GM19324 (cell line): ENCODE data around the gene PNMT.

Experiments used
- ATAC-seq: cut with Tn5 transposase; IDR thresholded peaks from one replicate; pipeline ENCODE4 v1.9.1; 2021; ENCODE audit warnings: mild to moderate bottlenecking, moderate library complexity; ENCODE audit not compliant: unreplicated experiment, low FRiP score

Gene PNMT

DNA sequence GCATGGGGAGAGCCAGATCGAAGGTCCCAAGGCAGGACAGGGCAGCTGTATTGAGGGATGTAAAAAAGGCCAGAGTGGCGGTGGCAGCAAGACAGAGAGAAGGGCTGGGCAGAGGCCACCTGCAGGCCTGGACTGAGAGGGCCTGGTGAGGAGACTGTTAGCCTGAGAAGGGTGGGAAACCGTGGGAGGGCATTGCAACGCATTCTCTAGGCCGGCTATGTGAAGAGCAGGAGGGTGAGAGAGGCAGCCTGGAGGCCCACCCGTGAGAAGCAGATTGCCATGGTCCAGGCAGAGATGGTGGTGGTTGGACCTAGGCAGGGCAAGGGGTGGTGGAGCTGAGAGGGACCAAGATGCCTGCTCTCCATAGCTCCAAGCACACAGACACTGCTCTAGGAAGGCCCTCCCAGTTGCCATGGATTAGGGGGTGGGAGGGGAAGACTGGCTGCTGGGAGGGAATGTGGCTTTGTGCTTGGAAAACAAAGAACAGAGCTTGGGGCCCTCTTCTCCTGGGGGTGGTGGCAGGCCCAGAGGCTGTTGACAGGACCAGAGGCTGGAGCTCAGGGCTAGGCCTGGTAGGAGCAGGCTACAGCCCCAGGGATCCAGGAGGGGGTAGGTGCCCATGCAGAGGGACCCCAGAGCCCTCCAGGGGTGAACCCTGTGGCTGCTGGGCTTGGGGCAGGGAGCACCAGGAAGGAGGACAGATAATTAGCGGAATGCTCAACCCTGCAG, 15.5 kb upstream of the PNMT start:
- ATAC-seq: no peak

DNA sequence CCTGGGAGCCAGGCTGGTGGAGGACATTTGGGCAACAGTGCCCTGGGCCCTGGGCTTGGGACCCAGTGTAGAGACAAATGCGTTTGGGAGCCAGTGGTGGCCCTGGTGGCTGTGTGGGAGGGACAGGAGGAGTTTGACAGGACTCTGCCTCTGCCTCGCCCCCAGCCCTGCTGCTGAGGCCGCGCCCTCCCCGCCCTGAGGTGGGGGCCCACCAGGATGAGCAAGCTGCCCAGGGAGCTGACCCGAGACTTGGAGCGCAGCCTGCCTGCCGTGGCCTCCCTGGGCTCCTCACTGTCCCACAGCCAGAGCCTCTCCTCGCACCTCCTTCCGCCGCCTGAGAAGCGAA, 15.0 kb upstream of the PNMT start:
- ATAC-seq: no peak

DNA sequence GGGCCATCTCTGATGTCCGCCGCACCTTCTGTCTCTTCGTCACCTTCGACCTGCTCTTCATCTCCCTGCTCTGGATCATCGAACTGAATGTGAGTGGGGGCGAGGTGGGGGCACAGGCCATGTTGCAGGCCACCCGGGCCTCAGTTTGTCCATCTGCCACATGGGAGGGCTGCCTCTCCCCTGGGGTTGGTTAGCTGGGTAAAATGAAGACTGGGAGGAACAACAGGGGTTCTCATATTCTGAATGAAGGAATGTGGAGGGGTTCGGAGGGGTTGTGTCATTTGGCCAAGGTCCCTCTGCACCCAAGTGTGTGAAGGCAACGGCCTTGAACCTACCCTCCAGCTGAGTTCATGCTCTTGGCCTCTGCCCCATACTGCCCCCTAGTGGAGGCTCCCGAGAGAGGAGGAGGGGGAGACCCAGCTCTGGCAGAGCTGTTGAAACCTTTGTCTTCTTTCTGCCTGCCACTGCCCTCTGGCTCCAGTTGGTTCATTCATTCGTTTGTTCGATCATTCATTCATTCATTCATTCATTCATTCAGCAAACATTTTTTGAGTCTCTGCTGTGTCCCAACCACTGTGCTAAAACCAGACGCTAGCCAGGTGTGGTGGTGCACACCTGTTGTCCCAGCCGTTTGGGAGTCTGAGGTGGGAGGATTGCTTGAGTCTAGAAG, 14.5 kb upstream of the PNMT start:
- no peak for ATAC-seq

DNA sequence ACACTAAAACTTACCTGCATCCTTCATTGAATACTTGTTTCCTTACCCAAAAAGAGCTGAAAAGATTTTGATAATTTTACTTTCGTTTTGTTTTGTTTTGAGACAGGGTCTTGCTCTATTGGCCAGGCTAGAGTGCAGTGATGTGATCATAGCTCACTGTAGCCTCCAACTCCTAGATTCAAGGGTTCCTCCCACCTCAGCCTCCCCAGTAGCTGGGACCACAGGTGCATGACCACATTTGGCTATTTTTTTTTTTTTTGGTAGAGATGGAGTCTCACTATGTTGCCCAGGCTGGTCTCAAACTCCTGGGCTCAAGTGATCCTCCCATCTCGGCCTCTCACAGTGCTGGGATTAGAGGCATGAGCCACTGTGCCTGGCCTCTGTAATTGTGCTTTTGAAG, 13.1 kb upstream of the PNMT start:
- ATAC-seq: no peak

DNA sequence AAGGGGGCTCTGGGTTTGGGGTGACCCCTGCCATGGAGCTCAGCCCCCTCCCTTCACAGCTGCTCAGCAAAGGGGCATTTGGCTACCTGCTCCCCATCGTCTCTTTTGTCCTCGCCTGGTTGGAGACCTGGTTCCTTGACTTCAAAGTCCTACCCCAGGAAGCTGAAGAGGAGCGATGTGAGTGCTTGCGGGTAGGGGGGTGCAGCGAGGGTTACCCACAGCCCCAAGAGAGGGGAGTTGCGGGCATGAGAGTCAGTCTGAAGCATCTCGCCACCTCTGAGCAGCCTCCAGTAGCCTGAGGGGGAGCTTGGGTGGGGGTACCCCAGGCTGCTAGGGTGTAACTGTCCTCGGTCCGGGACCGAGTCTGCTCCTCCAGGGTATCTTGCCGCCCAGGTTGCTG, 9.9 kb upstream of the PNMT start:
- no peak for ATAC-seq

DNA sequence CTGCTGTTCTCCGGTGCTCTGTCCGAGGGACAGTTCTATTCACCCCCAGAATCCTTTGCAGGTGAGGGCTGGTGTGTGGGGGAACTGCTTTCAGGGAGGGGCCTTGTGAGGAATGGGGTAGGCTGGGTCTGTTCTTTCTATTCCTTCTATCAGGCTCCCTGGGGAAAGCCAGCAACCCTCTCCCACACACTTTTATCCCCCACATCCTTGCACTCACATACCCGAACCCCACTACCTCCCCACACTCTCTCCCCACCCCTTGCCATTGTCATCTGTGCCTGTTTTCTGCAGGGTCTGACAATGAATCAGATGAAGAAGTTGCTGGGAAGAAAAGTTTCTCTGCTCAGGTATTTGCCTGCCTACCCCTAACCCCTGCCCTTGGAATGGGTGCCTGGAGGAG, 9.5 kb upstream of the PNMT start:
- no peak for ATAC-seq

DNA sequence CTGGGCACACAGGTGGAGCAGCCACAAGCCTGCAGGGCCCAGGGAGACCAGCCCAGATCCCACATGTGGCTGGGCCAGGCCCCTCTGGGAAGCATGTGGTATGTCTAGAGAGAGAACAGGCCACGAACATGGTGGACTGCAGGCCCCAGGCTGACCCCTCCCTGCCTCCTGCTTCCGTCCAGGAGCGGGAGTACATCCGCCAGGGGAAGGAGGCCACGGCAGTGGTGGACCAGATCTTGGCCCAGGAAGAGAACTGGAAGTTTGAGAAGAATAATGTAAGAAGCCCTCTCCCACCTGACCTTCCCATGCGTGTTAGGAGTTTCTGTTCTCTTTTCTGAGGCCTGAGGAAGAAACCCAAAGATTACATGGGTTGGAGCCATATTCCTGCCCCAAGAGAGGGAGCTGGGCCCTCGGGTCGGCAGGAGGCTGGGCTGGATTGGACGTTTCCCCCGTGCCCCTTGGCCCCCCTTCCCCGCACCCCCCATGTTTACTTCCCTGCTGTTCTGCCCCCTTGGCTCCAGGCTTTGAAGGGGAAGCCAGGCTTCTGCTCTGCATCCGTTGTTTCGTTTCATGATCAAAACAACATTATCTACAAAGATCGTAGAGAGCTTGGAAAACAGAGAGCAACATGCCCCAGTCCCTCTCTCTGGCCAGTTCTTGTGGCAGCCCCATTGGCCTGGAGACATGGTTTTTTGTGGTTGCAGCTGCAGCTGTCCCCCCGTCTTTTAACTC, 8.8 kb upstream of the PNMT start:
- ATAC-seq: no peak

DNA sequence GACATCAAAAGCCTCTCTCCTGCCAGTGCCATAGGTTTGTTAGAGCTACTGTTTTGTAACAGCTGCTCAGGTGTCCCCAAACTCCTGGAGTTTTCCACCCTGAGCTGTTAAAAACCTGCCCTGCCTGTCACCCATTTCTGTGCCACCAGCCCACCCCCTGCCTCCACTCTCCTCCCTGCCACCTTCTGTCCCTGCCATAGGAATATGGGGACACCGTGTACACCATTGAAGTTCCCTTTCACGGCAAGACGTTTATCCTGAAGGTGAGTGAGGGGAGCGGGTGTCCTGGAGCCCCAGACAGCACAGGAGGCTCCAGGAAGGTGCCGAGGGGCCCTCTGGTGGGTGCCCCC, 8.3 kb upstream of the PNMT start:
- no peak for ATAC-seq

DNA sequence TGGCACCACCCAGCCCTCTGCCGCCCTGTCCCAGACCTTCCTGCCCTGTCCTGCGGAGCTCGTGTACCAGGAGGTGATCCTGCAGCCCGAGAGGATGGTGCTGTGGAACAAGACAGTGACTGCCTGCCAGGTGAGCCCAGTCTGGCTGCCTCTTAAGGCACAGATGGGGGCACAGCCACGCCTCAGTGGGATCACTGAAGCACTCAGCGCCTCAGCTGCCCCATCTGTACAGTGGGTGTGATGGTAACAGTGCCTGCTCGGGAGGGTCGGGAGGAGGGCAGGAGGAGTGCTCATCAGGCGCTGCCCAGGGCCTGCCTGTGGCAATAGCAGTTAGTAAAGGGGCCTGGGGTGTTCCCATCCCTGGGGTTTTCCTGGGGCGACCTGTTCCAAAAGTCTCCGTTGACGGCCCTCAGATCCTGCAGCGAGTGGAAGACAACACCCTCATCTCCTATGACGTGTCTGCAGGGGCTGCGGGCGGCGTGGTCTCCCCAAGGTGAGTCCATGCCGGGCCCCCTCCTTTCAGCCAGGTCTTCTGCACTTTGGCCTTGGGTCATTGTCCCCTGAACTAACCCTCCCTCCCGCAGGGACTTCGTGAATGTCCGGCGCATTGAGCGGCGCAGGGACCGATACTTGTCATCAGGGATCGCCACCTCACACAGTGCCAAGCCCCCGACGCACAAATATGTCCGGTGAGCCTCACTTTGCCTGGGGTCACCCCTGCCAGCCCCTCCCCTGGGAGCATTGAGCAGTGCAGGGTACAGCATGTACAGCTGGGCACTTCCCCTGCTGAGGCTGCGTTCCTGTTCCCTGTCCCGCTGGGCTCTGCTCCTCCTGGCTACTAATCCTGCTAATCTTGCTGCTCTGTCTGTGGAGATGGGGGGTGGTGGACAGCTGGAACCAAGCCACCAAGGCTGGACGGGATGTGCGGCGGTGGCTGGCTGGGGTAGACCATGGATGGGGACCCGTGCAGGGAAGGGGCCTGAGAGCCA, 7.6 kb upstream of the PNMT start:
- ATAC-seq: no peak

DNA sequence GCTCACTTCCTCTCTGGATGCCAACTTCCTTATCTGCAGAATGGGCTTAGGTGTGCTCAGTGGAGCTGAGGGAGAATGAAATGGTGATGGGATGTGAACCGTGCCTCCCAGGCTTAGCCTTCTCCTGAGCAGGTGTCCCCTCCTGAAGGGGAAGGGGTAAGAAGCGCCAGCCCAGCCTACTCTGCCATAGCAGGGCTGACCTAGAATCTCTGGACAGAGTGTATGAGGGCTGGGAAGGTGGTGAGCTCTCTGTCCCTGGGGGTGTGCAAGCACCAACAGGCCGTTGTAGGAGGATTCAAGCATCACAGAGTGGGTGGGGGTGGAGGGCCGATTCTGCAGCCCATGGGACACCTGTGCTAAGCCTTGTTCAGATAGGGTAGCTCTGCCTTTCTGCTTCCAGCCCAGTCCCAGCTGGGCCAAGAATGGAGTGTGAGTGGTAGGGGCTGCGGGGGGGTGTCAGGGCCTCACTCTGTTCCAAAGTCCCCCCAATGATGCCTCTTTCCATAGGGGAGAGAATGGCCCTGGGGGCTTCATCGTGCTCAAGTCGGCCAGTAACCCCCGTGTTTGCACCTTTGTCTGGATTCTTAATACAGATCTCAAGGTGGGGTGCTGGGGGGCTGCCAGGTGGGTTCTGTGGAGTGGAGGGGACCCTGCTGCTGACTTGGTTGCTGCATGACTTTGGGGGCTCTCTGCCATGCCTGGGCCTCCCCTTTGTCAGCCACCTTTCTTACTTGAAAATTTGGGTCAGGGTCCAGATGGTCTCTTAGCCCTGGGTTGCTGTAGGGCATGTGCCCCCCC, 6.3 kb upstream of the PNMT start:
- ATAC-seq: no peak

DNA sequence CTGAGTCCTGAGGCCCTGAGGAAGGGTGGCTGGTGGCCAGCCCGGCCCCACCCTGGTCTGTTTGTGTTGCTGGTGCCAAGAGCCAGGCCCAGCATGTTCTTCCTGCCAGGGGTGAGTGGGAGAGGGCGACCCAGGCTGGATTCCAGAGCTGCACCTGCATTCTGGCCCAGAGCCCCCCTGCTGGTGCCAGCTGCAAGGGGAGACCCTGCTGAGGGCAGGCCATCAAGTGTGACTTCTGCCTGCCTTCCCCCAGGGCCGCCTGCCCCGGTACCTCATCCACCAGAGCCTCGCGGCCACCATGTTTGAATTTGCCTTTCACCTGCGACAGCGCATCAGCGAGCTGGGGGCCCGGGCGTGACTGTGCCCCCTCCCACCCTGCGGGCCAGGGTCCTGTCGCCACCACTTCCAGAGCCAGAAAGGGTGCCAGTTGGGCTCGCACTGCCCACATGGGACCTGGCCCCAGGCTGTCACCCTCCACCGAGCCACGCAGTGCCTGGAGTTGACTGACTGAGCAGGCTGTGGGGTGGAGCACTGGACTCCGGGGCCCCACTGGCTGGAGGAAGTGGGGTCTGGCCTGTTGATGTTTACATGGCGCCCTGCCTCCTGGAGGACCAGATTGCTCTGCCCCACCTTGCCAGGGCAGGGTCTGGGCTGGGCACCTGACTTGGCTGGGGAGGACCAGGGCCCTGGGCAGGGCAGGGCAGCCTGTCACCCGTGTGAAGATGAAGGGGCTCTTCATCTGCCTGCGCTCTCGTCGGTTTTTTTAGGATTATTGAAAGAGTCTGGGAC, 5.5 kb upstream of the PNMT start:
- no peak for ATAC-seq

DNA sequence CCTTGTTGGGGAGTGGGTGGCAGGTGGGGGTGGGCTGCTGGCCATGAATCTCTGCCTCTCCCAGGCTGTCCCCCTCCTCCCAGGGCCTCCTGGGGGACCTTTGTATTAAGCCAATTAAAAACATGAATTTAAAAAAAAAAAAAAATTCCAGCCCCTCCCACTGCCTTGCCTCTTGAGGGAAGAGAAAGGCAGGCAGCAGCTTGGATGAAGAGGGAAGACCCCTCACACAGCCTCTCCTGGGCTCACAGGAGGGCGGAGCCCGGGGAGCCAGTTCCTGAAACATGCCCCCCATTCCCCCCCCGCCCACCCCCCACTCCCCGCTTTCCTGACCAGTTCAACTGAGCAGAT, 4.9 kb upstream of the PNMT start:
- no peak for ATAC-seq

DNA sequence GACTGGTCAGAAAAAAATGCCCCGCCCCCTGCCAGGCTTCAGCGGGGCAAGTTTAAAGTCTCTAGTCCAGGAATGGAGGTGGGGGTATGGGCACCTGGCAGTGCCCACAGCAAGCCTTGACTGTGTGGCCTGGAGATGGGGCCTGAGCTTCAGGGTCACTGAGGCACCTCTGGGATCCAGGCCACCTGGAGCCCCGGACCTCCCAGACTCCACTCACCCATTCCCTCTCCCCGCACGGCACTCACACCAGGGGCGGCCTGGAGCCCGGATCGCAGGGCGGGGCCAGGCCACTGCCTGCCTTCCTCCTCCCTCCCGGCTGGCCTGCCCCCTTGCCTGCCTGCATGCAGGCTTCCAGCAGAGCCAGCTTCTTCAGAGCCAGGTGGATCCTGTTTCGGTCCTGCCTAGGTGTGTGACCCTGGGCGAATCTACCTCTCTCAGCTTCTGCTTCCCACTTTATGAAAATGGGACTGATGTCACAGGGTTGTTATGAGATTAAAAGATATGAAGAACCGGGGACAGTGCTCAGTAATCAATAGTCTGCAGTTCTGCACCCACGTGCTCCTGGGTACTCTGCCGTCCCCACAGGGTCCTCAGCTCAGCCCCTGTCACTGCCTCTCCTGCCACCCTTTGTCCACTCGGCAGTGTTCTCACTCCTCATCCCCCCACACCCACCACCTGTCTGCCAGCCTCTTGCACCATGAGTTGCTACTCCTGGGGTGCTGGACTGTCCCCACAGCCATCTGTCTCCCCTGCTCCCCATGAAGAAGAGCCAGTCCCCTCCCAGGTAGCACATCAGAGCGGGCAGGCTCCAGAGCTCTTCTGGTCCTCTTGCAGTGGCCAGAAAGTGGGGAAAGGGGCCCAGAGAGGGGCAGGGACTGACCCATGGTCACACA, 4.3 kb upstream of the PNMT start:
- ATAC-seq: no peak

DNA sequence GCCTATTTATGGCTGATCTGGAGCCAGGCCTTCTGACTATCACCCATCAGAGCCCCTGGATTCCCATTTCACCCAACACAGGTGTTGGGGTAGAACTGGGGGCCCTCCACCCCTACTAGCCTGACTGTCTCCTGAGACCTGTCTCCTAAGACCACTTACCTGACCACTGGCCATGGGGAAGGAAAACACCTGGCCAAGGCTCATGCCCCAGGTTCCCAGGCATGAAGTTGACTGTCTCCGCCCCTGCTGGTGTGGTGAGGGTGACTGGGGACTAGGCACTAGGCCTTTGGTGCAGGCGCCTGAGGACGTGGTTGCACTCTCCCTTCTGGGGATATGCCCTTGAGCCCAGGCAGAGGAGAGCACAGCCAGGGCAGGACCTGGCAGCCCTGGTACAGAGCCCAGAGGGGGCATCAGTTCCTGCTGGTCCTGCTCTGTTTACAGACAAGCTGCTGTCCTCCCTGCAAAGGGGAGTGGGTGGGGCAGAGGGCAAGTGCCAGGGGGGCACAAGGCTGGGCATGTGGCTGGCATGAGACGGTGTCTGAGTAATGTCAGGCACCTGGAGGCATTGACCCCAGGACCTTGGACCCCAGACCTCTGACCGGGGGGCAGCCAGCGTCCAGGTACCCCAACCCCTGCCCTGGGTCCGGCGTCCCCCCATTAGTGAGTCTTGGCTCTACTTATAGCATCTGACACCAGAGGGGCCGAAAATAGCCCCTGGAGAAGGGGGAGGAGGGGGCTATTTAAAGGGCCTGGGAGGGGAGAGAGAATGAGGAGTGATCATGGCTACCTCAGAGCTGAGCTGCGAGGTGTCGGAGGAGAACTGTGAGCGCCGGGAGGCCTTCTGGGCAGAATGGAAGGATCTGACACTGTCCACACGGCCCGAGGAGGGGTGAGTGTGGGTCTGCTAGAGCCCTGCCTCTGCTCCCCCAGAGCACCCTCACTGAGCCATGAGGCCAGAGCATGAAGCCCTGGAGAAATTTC, 3.4 kb upstream of the PNMT start, which contains the start of gene TCAP:
TCAP (plus strand) TSS at position 769 of the 981 bp plus-strand sequence; CDS start at position 780, 11 bp downstream.
- no peak for ATAC-seq

DNA sequence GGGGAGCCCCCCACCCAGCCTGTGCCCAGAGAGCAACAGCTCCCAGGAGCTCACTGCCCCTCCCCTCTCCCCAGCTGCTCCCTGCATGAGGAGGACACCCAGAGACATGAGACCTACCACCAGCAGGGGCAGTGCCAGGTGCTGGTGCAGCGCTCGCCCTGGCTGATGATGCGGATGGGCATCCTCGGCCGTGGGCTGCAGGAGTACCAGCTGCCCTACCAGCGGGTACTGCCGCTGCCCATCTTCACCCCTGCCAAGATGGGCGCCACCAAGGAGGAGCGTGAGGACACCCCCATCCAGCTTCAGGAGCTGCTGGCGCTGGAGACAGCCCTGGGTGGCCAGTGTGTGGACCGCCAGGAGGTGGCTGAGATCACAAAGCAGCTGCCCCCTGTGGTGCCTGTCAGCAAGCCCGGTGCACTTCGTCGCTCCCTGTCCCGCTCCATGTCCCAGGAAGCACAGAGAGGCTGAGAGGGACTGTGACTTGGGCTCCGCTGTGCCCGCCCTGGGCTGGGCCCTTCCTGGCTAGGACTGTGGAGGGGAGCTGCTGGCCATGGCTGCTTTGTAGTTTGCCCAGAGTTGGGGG, 2.5 kb upstream of the PNMT start:
- no peak for ATAC-seq

DNA sequence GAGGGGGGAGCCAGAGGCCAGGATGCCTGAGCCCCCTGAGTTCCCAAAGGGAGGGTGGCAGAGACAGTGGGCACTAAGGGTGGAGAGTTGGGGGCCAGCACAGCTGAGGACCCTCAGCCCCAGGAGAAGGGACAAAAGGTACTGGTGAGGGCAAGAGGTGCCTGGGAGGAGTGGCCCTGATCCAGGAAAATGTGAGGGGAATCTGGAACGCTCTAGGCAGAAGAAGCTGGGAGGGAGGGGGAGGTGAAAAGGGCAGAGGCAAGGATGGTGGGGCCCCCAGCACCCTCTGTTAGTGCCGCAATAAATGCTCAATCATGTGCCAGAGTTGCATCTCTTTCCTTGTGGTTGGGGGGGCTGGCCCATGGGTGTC, 2.0 kb upstream of the PNMT start:
- no peak for ATAC-seq
